HepG2 (cell line): ENCODE measurements around the gene KRABD2.
A peak's percentile ranks its signal among the peaks of the same experiment; 100 is the strongest.

Experiments
- AGO2 ChIP-seq: fragments of 200-400 bp; formaldehyde crosslinking; optimal IDR thresholded peaks from 2 replicates; pipeline ENCODE3; 2017; ENCODE audit warnings: mild to moderate bottlenecking, low read depth, low read length, moderate library complexity
- DNMT3B ChIP-seq: conservative IDR thresholded peaks from 2 replicates; pipeline ENCODE4 v1.6.1; 2016; ENCODE audit warnings: missing biosample characterization, control low read depth
- HCFC1 ChIP-seq: fragments of 150-350 bp; IDR thresholded peaks from 2 replicates; pipeline ENCODE4 v1.6.1; 2014; ENCODE audit warnings: low read depth, low read length
- HOMEZ ChIP-seq: IDR thresholded peaks from 2 replicates; pipeline ENCODE4 v1.6.1; 2016; ENCODE audit warnings: low read depth
- KIAA2018 ChIP-seq: sonication (generic); formaldehyde crosslinking; IDR thresholded peaks from 2 replicates; pipeline ENCODE4 v1.5.0; 2020; ENCODE audit warnings: mild to moderate bottlenecking, missing genetic modification reagents, borderline replicate concordance
- NFKB2 ChIP-seq: sonication (generic); formaldehyde crosslinking; IDR thresholded peaks from 2 replicates; pipeline ENCODE4 v1.4.0; 2020; ENCODE audit warnings: missing genetic modification reagents, borderline replicate concordance
- RFX1 ChIP-seq: fragments of 450-650 bp; IDR thresholded peaks from 2 replicates; pipeline ENCODE4 v1.6.1; 2017
- ZBTB1 ChIP-seq: sonication (generic); formaldehyde crosslinking; IDR thresholded peaks from 2 replicates; pipeline ENCODE4 v1.4.0; 2020; ENCODE audit warnings: missing genetic modification reagents, borderline replicate concordance
- ZBTB33 ChIP-seq: sonication (generic); formaldehyde crosslinking; IDR thresholded peaks from 2 replicates; pipeline ENCODE4 v1.4.0; 2020; ENCODE audit warnings: missing genetic modification reagents
- ZBTB8A ChIP-seq: sonication (generic); formaldehyde crosslinking; IDR thresholded peaks from 2 replicates; pipeline ENCODE4 v1.4.0; 2020; ENCODE audit warnings: mild to moderate bottlenecking, low read depth, missing genetic modification reagents, borderline replicate concordance
- ZC3H4 ChIP-seq: sonication (generic); formaldehyde crosslinking; IDR thresholded peaks from 2 replicates; pipeline ENCODE4 v1.4.0; 2020; ENCODE audit warnings: missing genetic modification reagents, borderline replicate concordance
- ZGPAT ChIP-seq: IDR thresholded peaks from 2 replicates; pipeline ENCODE4 v1.6.1; 2016; ENCODE audit warnings: mild to moderate bottlenecking
- ZNF274 ChIP-seq: sonication (generic); formaldehyde crosslinking; IDR thresholded peaks from 2 replicates; pipeline ENCODE4 v1.5.1; 2020; ENCODE audit warnings: mild to moderate bottlenecking, missing genetic modification reagents
- ZNF597 ChIP-seq: sonication (generic); formaldehyde crosslinking; IDR thresholded peaks from 2 replicates; pipeline ENCODE4 v1.5.0; 2020; ENCODE audit warnings: missing genetic modification reagents
- ZNF672 ChIP-seq: sonication (generic); formaldehyde crosslinking; IDR thresholded peaks from 2 replicates; pipeline ENCODE4 v1.8.1; 2022; ENCODE audit warnings: missing genetic modification reagents

Gene KRABD2

GRCh38 chr17:8383143-8383822, 6.8 kb upstream of the KRABD2 start, which contains the start of gene RPL26 (continued):
- peak; percentile 87 for TF ChIP-seq ZGPAT (CRISPR knock-in tag)
- TF ChIP-seq ZNF274 (CRISPR knock-in tag): no peak
- TF ChIP-seq RFX1: no peak
- TF ChIP-seq HCFC1: peak; percentile 56
- TF ChIP-seq KIAA2018 (CRISPR knock-in tag): no peak
- peak; percentile 61; the same call in 1 of the 2 replicates for TF ChIP-seq ZBTB33 (CRISPR knock-in tag)
- TF ChIP-seq HOMEZ: peak; percentile 82; the same call in 1 of the 2 replicates
- no peak for TF ChIP-seq ZNF597
- TF ChIP-seq NFKB2: peak; percentile 31; the same call in 1 of the 2 replicates
- TF ChIP-seq ZBTB8A: no peak
- 0 out of 2 replicates have a peak, but pooled peaks have one; percentile 11 for TF ChIP-seq ZNF672 (CRISPR knock-in tag)
- no peak for TF ChIP-seq AGO2
- no peak for TF ChIP-seq DNMT3B (CRISPR knock-in tag)
- no peak for TF ChIP-seq ZC3H4 (CRISPR knock-in tag)
- no peak for TF ChIP-seq ZBTB1 (CRISPR knock-in tag)
